Adrenal gland (tissue), 5 donors: ENCODE results near the gene SNX30.

ENCODE experiments used
- POLR2A ChIP-seq, 2 donors: fragments of 450-650 bp; IDR thresholded peaks; one replicate each; pipeline ENCODE4 v1.6.1; 2017; ENCODE audit warnings: antibody characterized with exemption in 2 of 2, mild to moderate bottlenecking in 2 of 2, moderate library complexity in 1 of 2
- TF ChIP-seq, protein P1 (sequence below), 6 experiments: fragments of 450-650 bp in 4 of 6; fragments of 200-600 bp in 2 of 6; sonication (generic) in 1 of 6; IDR thresholded peaks; 1 replicate in 5 of 6; 2 replicates in 1 of 6; pipeline versions ENCODE4 v1.5.1 to v1.8.0; 2016 to 2021; ENCODE audit warnings: antibody characterized with exemption in 6 of 6, mild to moderate bottlenecking in 2 of 6, moderate library complexity in 1 of 6
- donor health status: DM: no; HTN: no; CAD: no.

DNA sequence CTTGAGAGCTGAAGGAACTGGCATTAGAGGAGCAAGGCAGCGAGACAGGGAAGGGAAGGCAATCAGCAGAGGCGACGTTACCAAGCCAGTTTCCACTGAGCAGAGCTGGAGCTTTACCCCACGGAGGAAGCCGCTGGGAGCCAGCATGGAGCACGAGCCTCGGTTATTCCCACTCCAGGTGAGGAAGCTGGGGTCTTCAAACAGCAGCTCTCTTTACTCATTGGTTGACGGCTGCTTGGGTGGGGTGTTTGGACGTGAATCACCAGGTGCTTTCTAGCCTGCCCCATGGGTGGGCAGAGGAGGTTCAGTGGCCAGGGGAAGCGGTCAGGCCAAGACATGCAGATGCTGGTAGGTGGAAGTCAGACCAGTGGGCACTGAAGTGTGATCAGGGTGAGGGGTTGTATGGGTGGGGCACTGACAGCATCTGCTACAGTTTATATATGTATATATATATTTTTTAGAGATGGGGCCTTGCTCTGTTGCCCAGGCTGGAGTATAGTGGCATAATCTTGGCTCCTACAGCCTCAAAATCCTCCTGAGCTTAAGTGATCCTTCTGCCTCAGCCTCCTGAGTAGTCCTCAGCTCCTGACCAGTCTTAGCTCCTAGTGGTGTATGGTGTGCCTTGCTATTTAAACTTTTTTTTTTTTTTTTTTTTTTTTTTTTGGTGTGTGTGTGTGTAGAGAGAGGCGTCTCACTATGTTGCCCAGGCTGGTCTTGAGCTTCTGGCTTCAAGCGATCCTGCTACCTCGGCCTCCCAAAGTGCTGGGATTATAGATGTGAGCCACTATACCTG, 12.4 kb downstream of the SNX30 start:
- TF ChIP-seq, protein P1, sequence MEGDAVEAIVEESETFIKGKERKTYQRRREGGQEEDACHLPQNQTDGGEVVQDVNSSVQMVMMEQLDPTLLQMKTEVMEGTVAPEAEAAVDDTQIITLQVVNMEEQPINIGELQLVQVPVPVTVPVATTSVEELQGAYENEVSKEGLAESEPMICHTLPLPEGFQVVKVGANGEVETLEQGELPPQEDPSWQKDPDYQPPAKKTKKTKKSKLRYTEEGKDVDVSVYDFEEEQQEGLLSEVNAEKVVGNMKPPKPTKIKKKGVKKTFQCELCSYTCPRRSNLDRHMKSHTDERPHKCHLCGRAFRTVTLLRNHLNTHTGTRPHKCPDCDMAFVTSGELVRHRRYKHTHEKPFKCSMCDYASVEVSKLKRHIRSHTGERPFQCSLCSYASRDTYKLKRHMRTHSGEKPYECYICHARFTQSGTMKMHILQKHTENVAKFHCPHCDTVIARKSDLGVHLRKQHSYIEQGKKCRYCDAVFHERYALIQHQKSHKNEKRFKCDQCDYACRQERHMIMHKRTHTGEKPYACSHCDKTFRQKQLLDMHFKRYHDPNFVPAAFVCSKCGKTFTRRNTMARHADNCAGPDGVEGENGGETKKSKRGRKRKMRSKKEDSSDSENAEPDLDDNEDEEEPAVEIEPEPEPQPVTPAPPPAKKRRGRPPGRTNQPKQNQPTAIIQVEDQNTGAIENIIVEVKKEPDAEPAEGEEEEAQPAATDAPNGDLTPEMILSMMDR (IDR thresholded peaks at IDR 0.05) = no peak
- TF ChIP-seq POLR2A (IDR thresholded peaks at IDR 0.05) = no peak
